ENCODE data around the gene GRK6.

GRK6 gene

DNA sequence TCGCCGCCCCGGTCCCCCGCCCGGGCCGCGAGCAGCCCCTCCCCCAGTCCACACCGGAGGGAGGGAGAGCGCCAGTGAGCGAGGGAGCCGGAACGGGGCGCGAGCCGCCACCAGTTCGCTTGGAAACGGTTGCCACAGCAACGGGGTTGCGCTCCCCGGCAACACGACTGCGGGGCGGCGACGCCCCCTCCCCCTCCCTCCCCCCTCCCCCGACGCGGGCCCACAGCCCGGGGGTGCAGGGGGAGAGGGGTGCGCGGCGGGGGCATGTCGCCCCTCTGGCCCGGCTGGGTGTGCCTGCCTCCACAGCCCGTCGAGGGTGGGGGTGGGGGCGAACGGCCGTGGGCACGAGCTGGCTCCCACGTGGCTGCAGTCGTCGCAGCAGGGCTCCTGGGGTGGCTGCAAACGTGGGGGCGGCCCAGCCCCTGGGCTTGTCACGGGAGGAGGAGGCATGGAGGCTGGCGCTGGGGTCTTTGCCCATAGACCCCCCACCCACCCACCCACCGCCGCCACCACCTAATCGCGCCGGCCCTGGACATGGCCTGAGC, 20.7 kb downstream of the GRK6 start:
- Histone ChIP-seq H3K4me3 (peak overlapping the region; percentile 50 to 73 (median 58)), H3K27ac (peak overlapping the region in 17 of 21 experiments; percentile 25 to 88 (median 67))

DNA sequence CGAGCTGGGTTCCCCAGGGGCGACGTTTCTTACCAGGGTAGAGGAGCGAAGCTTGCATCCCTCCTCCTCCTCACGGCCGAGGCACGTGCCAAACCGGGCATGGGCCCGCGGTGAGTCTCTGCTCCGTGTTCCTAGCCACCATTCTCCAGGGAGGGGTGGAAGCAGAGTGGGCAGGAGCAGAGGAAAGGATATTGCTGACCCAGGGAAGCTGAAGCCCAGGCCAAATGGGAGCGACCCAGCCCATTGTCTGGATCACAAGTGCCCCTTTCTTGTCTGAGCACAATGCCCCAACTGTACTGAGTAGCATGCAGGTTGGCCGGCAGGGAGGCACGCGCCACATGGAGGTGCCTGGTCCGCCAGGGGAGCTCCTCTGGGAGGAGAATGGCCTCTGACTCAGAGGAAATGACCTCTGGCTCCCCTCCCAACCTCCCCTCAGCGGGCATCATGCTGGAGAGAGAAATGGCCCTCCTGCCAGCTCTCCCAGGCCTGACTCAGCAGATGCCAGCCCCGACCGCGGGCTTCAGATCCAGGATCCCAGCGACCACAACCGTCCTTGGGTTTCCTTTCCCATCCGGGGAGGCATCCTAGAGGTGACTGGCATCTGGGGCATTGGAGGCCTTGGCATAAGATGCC, 21.3 kb downstream of the GRK6 start:
- H3K4me3 ChIP-seq = peak overlapping the region in 4 of 7 experiments; percentile 51 to 73 (median 56)
- peak overlapping the region in 12 of 21 experiments; percentile 29 to 88 (median 70) for H3K27ac ChIP-seq

DNA sequence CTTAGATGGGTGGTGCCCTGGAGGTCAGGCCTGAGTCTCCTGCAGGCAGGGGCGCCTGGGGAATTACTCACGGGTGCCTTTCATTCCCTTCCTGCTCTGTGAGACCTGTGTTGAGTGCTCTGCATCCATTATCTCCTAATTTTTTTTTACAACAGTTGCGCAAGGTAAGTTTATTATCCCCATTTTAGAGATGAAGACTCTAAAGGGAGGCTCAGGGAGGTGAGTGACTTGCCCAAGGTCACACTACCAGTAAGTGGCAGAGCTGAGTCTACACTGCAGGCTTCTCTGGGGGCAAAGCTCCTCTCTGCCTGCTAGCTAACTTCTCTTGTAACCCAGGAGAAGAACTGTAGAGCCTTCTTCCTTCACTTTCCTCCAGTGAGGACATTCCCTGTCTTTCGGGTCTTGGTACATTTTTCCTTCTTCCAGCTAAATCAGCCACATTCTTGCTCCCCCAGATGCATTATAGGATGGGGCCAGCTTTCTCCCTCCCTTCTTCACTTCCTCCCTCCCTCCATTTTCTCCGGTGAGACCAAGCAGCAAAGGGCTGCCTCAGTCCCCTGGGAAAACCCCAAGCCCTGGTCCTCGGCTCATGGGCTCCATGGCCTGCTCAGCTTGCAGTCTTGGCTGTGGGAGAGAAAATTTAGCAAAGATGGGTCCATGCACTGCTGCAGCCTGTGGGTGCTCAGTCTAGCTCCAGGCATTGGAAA, 21.9 kb downstream of the GRK6 start:
- Histone ChIP-seq H3K27ac (no peak overlapping the region), H3K4me3 (no peak overlapping the region)

DNA sequence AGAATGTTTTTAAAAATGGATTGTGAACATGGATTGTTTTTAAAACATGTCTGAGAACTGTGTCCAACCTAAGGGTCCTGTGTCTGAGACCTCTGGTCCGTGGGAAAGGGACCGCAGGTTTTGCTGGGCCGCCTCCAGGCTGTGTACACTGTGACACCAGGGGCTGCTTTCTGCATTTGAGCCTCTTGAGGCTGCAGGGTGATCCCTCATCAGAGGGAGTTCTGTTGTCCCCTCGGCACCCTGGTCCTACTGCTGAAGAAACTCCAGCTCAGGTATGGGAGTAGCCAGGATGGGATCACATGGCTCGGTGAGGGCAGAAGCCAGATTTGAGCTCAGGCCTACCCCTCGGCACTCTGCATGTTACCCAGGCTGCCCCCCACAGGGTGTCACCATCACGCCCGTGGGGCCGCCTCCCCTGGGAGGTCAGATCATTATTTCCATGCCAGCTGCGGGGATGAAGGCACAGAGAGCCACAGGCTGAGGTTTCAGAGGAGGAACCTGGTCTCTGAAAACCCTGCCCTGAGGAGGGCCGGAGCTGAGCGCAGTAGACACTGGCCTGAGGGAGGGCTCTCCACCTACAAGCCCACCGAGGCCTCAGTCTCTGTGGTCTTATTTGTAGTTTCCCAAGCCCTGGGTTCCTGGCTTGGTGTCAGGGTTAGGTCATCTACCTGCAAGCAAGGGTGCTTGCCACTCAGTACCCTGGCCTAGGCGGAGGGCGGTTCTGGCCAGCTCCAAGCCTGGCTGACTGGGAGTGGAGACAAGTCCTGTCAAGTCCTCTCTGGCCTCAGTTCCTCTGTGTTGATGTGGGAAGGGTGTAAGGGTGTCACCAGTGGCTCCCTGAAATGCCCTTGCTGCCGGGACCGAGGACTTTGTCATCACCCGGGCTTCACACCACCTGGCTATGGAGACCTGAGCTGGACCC, 22.9 kb downstream of the GRK6 start:
- Histone ChIP-seq H3K4me3 (no peak overlapping the region), H3K27ac (no peak overlapping the region)

DNA sequence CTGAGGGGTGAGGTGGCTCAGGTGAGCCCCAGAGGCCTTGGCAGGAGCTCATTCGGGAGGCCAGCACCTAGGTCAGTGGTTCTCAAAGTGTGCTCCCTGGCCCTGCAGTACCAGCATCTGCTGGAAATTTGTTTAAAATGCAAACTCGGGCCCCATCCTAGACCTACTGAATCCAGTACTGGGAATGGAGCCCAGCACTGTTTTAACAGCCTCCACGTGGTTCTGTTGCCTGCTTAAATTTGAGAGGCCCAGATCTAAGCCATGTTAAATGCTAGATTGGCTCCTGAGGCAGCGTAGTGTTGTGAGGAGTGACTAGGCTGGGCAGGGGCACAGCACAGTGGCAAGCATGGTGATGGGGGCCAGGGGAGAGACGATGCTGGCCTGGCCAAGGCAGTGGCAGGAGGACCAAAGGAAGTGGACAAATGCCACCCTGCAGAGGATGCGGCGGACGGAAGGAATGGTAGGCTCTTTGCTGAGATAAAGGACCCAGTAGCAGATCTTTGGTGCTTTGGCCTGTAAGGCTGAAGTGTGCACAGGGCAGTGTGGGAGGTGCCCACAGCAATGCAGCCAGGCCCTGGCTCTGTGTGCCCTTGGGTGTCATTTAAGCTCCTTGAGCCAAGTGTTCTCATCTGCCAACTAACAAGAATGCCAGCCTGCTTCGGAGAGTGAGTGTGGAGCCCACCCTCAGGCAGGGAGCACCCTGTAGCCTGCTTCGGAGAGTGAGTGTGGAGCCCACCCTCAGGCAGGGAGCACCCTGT, 24.4 kb downstream of the GRK6 start:
- Histone ChIP-seq H3K4me3 (no peak overlapping the region), H3K27ac (no peak overlapping the region)

DNA sequence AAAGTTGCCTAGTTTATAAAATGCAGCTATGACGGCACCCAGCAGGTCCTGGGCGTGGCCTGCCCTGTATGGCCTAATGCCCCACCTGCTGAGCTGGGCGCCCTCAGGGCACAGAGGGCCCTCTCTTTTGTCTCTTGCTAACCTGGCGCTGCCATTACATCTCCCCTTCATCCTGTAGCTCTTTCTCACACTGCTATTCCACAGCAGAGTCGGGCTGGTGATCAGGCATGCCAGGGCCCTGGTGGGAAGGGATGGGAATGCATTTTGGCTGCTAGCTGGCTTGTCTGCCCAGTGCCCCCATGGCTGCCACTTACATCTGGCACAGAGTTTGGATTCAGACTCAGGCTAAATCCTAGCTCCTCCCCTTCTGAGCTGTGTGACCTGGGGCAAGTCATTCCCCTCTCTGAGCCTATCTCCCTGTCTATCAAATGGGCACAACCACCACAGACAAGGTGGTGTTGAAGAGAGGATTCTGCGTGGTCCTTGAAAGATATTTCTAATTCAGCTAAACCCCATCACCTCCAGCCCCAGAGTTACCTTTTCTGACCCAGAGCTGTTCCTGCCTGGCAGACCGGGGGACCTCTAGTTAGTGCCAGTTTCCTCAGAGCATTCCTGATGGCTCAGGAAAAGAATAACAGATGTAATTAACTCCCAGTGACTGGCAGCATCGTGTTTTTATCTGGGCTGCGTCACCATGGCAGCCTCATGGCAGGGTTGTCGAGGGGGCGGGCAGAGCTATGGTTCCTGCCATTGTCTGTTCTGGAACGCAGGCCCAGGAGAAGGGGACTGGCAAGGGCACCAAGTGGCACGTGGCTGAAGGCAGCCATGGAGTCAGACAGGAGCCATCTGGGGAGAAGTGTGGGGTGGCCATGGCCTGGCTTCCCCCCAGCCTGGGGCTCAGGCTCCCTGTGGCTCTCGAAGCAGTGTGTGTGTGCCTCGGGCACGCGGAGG, 26.5 kb downstream of the GRK6 start:
- peak overlapping the region in 3 of 21 experiments; percentile 58 to 81 (median 80) for H3K27ac ChIP-seq
- H3K4me3 ChIP-seq = no peak overlapping the region

DNA sequence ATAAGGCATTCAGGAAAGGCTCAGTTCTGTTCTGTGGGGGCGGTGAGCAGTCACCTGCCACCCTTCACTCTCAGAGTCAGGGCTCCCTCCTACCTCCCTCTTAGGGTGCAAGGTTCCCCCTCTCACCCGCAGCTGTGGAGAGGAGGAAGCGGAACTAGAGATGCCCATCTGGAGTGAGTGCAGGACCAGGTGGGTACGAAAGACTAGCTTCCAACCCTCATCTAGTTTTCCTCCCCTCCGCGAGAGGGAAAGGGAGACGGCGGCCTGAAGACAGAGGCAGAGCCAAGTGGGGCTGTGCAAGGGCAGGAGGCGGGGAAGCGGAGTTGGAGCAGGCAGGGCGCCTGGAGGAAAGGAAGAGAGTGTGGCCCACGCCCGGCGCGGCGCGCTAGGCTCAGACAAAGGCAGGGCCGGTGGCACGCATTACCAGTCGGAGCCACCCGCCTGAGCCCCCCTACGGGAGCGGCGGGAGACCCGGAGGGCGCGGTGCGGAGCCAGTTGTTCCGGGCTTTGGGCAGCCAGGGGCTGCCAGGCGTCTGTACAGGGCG, 27.4 kb downstream of the GRK6 start:
- H3K27ac ChIP-seq = peak overlapping the region in 18 of 21 experiments; percentile 22 to 88 (median 72)

GRCh38 chr5:177454397-177455035, 28.0 kb downstream of the GRK6 start:
- Histone ChIP-seq H3K27ac (peak overlapping the region in 19 of 21 experiments; percentile 22 to 88 (median 72)), H3K4me3 (peak overlapping the region; percentile 49 to 63 (median 58))

More for the DNA sequence above, 27.4 kb downstream of the GRK6 start:
- peak overlapping the region; percentile 49 to 63 (median 58) for H3K4me3 ChIP-seq

DNA sequence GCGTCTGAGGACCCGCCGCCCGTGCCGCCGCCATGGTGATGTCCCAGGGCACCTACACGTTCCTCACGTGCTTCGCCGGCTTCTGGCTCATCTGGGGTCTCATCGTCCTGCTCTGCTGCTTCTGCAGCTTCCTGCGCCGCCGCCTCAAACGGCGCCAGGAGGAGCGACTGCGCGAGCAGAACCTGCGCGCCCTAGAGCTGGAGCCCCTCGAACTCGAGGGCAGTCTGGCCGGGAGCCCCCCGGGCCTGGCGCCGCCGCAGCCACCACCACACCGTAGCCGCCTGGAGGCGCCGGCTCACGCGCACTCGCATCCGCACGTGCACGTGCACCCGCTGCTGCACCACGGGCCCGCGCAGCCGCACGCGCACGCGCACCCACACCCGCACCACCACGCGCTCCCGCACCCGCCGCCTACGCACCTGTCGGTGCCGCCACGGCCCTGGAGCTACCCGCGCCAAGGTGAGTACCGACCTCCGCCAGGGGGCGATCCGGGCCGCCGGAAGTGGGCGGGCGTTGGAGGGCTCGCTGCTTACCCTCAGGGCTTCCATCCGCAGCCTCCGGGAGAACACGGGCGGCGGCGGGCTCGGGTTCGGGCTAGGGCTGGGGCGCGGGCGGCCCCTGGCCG, 28.7 kb downstream of the GRK6 start:
- Histone ChIP-seq H3K4me3 (peak overlapping the region; percentile 49 to 63 (median 58)), H3K27ac (peak overlapping the region in 20 of 21 experiments; percentile 18 to 88 (median 68))

DNA sequence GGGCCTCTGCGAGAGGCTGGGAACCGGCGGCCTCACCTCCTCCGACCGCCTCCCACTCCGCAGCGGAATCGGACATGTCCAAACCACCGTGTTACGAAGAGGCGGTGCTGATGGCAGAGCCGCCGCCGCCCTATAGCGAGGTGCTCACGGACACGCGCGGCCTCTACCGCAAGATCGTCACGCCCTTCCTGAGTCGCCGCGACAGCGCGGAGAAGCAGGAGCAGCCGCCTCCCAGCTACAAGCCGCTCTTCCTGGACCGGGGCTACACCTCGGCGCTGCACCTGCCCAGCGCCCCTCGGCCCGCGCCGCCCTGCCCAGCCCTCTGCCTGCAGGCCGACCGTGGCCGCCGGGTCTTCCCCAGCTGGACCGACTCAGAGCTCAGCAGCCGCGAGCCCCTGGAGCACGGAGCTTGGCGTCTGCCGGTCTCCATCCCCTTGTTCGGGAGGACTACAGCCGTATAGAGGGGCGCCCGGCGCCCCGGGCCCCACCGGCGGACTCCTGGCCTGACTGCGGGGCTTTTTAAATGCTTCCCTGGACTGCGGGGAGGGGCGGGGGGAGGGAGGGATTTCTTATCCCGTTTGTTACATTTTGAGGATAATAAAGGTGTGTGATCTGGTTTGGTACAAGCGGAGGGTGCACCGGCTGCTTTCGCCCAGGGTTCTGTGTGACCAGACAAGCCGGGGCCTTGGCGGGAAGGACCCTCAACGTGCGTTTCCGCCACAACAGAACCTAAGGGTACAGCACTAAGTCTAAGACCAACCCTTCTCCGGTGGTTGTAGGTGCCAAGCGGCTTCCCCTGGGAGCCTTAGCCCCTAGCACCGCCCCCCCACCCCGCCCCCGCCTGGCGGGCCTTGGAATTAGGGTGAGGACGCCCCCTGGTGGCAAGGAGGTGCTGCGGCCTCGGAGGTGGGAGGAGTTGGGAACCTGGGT, 29.4 kb downstream of the GRK6 start:
- peak overlapping the region; percentile 49 to 63 (median 58) for H3K4me3 ChIP-seq
- H3K27ac ChIP-seq = peak overlapping the region in 20 of 21 experiments; percentile 18 to 88 (median 68)

DNA sequence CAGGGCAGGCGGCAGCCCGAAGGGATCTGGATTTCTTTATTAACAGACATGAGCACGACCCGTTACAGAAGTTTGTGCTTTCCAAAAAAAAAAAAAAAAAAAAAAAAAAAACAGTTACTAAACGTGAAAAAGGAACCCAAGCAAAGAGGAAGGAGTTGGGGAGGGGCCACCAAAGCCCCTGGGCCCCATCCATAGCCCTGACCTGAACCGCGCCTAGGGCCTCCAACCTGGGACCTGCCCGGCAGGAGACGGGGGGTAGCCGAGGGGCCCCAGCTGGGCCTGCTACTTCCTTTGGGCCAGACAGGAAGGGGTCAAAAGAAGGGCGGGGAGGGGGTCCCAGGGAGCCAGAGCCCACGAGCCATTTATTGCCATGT, 30.1 kb downstream of the GRK6 start:
- peak overlapping the region in 3 of 7 experiments; percentile 49 to 63 (median 62) for H3K4me3 ChIP-seq

GRCh38 chr5:177456976-177457851, 30.7 kb downstream of the GRK6 start:
- Histone ChIP-seq H3K4me3 (no peak overlapping the region), H3K27ac (peak overlapping the region in 1 of 21 experiments; percentile 16)

More for the DNA sequence above, 30.1 kb downstream of the GRK6 start:
- peak overlapping the region in 3 of 21 experiments; percentile 16 to 77 (median 72) for H3K27ac ChIP-seq

GRCh38 chr5:177457852-177458681, 31.6 kb downstream of the GRK6 start:
- Histone ChIP-seq H3K27ac (peak overlapping the region in 2 of 21 experiments; percentile 2 to 31), H3K4me3 (no peak overlapping the region)

GRCh38 chr5:177458912-177459350, 32.5 kb downstream of the GRK6 start:
- H3K27ac ChIP-seq = no peak overlapping the region
- H3K4me3 ChIP-seq = no peak overlapping the region

Measured in skin epidermis (tissue), 12 donors.